Erythroblast (primary cell): ENCODE data around the gene CCDC57.

ENCODE experiments used
- GATA1 ChIP-seq: IDR thresholded peaks from 2 replicates; pipeline ENCODE4 v1.6.1; 2011; ENCODE audit warnings: low read depth, mild to moderate bottlenecking, control low read depth, low read length, moderate library complexity
- POLR2A ChIP-seq: IDR thresholded peaks from 2 replicates; pipeline ENCODE4 v1.6.1; 2011; ENCODE audit warnings: mild to moderate bottlenecking, low read length

DNA sequence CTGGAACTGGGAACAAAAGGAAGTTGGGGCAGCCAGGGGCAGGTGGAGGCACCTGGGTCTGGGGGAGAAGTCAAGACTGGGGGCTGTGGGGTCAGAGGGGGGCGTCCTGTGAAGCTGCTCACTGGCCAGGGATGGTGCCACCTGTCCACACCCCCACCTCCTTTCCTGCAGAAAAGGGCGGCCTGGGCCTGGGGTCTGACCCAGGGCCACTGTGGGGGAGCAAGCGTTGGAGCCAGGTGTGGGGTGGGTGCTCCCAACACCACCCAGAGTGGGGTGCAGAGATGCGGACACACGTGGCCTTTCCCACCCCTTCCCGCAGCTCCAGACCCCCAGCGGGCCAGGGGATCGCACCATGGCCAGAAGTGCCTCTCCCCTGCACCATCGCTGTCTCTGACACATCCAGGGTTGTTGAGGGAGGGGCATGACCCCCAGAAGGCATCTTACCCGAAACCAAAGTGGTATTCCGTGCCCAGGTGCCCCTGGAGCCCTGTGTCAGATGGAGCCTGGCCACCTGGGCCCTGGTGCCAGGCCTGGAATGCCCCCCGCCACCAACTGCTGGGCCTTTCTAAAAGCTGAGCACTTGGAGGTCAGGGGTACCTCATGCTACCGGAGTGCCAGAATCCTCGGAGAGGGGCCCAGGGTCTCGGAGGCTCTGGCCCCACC is 13.6 kb upstream of the CCDC57 start:
- TF ChIP-seq GATA1 = no peak
- no peak for TF ChIP-seq POLR2A
